Activated B cell treated with CpG ODN at 0.5 μM for 24 hours (primary cell): Measurements from ENCODE around the gene STYXL2. TPM values are rescaled to one million over a fixed set of nuclear protein-coding genes. Genes with fewer than 3 reads are reported as not detected.

Experiments
- ATAC-seq: fragments of 200-7000 bp; cut with Tn5 transposase; one replicate; pipeline ENCODE4 v1.10.0; 2021; ENCODE audit warnings: low read depth, mild to moderate bottlenecking, moderate library complexity
- CTCF ChIA-PET: fragments of 350-600 bp; sonication (Branson Sonifier 250); formaldehyde crosslinking; loops from one replicate; lab custom pipeline; 2021; ENCODE audit warnings: antibody characterized with exemption; lab: Charles Lee
- POLR2A ChIA-PET: fragments of 350-600 bp; sonication (Branson Sonifier 250); formaldehyde crosslinking; loops from one replicate; lab custom pipeline; 2021; ENCODE audit warnings: antibody characterized with exemption; lab: Charles Lee
- DNase-seq: peaks from one replicate; pipeline ENCODE4 v3.0.0; 2022
- H3K27ac Mint-ChIP-seq: one replicate; pipeline ENCODE4 v1.8.0; 2020; ENCODE audit warnings: mixed read lengths
- H3K27me3 Mint-ChIP-seq: one replicate; pipeline ENCODE4 v1.8.0; 2021; ENCODE audit warnings: mixed read lengths
- H3K36me3 Mint-ChIP-seq: one replicate; pipeline ENCODE4 v1.8.0; 2021; ENCODE audit warnings: low read depth, mixed read lengths
- H3K4me1 Mint-ChIP-seq: one replicate; pipeline ENCODE4 v1.8.0; 2021; ENCODE audit warnings: mixed read lengths
- H3K4me3 Mint-ChIP-seq: one replicate; pipeline ENCODE4 v1.8.0; 2020; ENCODE audit warnings: mild to moderate bottlenecking, mixed read lengths
- H3K9me3 Mint-ChIP-seq: one replicate; pipeline ENCODE4 v1.8.0; 2020; ENCODE audit warnings: mixed read lengths
- CTCF ChIP-seq: fragments of 200-600 bp; IDR thresholded peaks from one replicate; pipeline ENCODE4 v1.8.0; 2022; ENCODE audit warnings: antibody characterized with exemption, mild to moderate bottlenecking
- intact Hi-C: fragments of 100-400 bp; cut with micrococcal nuclease; formaldehyde crosslinking; loops from one replicate; pipeline ENCODE4 v1.15.1; 2024
- total RNA-seq: library from RNA; stranded (reverse); gene quantifications from 2 replicates; pipeline ENCODE4 v1.2.3, GENCODE V29; 2022

The STYXL2 gene
- total RNA-seq, 1 donor from 2014 or later = not detected

GRCh38 chr1:167077128-167077867 is 16.6 kb upstream of the STYXL2 start:
- Mint-ChIP-seq H3K27ac (no peak overlapping the region), H3K4me3 (no peak overlapping the region), H3K27me3 (peaks cover 27% of the 10 kb centered on the region), H3K4me1 (no peaks in the 10 kb centered on the region), H3K36me3 (no peaks in the 10 kb centered on the region), H3K9me3 (no peaks in the 10 kb centered on the region)
- no peak for TF ChIP-seq CTCF
- DNase-seq (no peak), ATAC-seq (no peak)
- ChIA-PET POLR2A (interaction anchor here (0.6 kb wide), 1 partner anchor 112 kb away, joined by 14 read pairs; no protein-coding TSS in a partner anchor), CTCF (no interaction called here)
- intact Hi-C loops = no loop called here

- TF ChIP-seq CTCF = no peak
- no peaks in the 10 kb centered on the region for H3K9me3 Mint-ChIP-seq
- ChIA-PET POLR2A (interaction anchor here (0.6 kb wide), 1 partner anchor 112 kb away, joined by 14 read pairs; no protein-coding TSS in a partner anchor), CTCF (no interaction called here)
- no peaks in the 10 kb centered on the region for H3K4me1 Mint-ChIP-seq
- no peaks in the 10 kb centered on the region for H3K36me3 Mint-ChIP-seq
- ATAC-seq (no peak), DNase-seq (no peak)
- intact Hi-C loops = no loop called here
- H3K27ac Mint-ChIP-seq = no peak overlapping the region
- H3K27me3 Mint-ChIP-seq = peaks cover 27% of the 10 kb centered on the region
- H3K4me3 Mint-ChIP-seq = no peak overlapping the region
Observed at GRCh38 chr1:167077868-167078210, 16.0 kb upstream of the STYXL2 start.

- Mint-ChIP-seq H3K27me3 (peaks cover 20% of the 10 kb centered on the region), H3K4me1 (no peaks in the 10 kb centered on the region), H3K9me3 (no peaks in the 10 kb centered on the region), H3K36me3 (no peaks in the 10 kb centered on the region), H3K4me3 (no peak overlapping the region), H3K27ac (no peak overlapping the region)
- intact Hi-C loops = no loop called here
- ATAC-seq = no peak
- CTCF ChIA-PET = no interaction called here
- POLR2A ChIA-PET = no interaction called here
- TF ChIP-seq CTCF = no peak
- DNase-seq = no peak
Observed at GRCh38 chr1:167081594-167082156, 12.2 kb upstream of the STYXL2 start.

- no peaks in the 10 kb centered on the region for H3K36me3 Mint-ChIP-seq
- no peak for ATAC-seq
Observed at GRCh38 chr1:167082511-167083027, 11.3 kb upstream of the STYXL2 start.

More at GRCh38 chr1:167082511-167083027, 11.3 kb upstream of the STYXL2 start:
- TF ChIP-seq CTCF = no peak
- intact Hi-C loops = no loop called here
- CTCF ChIA-PET = interaction anchor here (0.9 kb wide), 1 partner anchor 23 kb away, joined by 3 read pairs; no protein-coding TSS in a partner anchor
- Mint-ChIP-seq H3K4me1 (no peaks in the 10 kb centered on the region), H3K4me3 (no peak overlapping the region), H3K9me3 (no peaks in the 10 kb centered on the region), H3K27ac (no peak overlapping the region), H3K27me3 (peaks cover 16% of the 10 kb centered on the region)
- DNase-seq = no peak
- POLR2A ChIA-PET = no interaction called here
